NT2/D1 (cell line): ENCODE measurements around the gene ZBTB24.

Experiments
- DNase-seq: peaks from one replicate; pipeline ENCODE4 v3.0.0-alpha.2; 2011; ENCODE audit warnings: low read depth, low spot score
- H3K27me3 ChIP-seq: 2 replicates; pipeline ENCODE4 v1.6.0; 2011; ENCODE audit warnings: mild to moderate bottlenecking; ENCODE audit not compliant: insufficient read length, insufficient read depth
- H3K36me3 ChIP-seq: 2 replicates; pipeline ENCODE4 v1.6.1; 2011; ENCODE audit warnings: mild to moderate bottlenecking, low read length, mixed read lengths; ENCODE audit not compliant: insufficient read depth, insufficient read length
- H3K4me1 ChIP-seq: 2 replicates; pipeline ENCODE4 v1.5.1; 2011; ENCODE audit not compliant: insufficient read depth, insufficient read length
- H3K4me3 ChIP-seq: 2 replicates; pipeline ENCODE4 v1.5.1; 2011; ENCODE audit warnings: low read depth; ENCODE audit not compliant: insufficient read length
- H3K9ac ChIP-seq: 2 replicates; pipeline ENCODE4 v1.6.0; 2011; ENCODE audit warnings: low read depth; ENCODE audit not compliant: insufficient read length
- H3K9me3 ChIP-seq: 2 replicates; pipeline ENCODE4 v1.5.1; 2011; ENCODE audit warnings: mild to moderate bottlenecking, low read length; ENCODE audit not compliant: insufficient read depth
- SUZ12 ChIP-seq: IDR thresholded peaks from 2 replicates; pipeline ENCODE4 v1.6.1; 2011; ENCODE audit not compliant: insufficient read length, insufficient read depth; ENCODE audit errors: extremely low read depth
- YY1 ChIP-seq: IDR thresholded peaks from 2 replicates; pipeline ENCODE4 v1.6.1; 2011; ENCODE audit not compliant: insufficient read length, insufficient read depth
- ZNF274 ChIP-seq: IDR thresholded peaks from 2 replicates; pipeline ENCODE4 v1.6.1; 2011; ENCODE audit warnings: mild to moderate bottlenecking, low read depth, low read length

Gene ZBTB24

GRCh38 chr6:109447878-109448555, 35.0 kb downstream of the ZBTB24 start:
- DNase-seq, result no peak

GRCh38 chr6:109447087-109447486, 35.9 kb downstream of the ZBTB24 start:
- H3K9ac ChIP-seq, result no peak overlapping the region
- peaks cover 92% of the 10 kb centered on the region for H3K36me3 ChIP-seq
- DNase-seq, result no peak
- TF ChIP-seq YY1 (no peak), SUZ12 (no peak), ZNF274 (no peak)
- peaks cover 2% of the 10 kb centered on the region for H3K4me1 ChIP-seq
- H3K4me3 ChIP-seq, result no peak overlapping the region
- H3K27me3 ChIP-seq, result no peaks in the 10 kb centered on the region
- H3K9me3 ChIP-seq, result no peaks in the 10 kb centered on the region

More at GRCh38 chr6:109447878-109448555, 35.0 kb downstream of the ZBTB24 start:
- no peak for TF ChIP-seq SUZ12
- TF ChIP-seq YY1, result no peak
- TF ChIP-seq ZNF274, result no peak
- no peak overlapping the region for H3K4me3 ChIP-seq
- H3K9ac ChIP-seq, result no peak overlapping the region
- H3K4me1 ChIP-seq, result peaks cover 2% of the 10 kb centered on the region
- peaks cover 89% of the 10 kb centered on the region for H3K36me3 ChIP-seq
- H3K27me3 ChIP-seq, result no peaks in the 10 kb centered on the region
- no peaks in the 10 kb centered on the region for H3K9me3 ChIP-seq

DNA sequence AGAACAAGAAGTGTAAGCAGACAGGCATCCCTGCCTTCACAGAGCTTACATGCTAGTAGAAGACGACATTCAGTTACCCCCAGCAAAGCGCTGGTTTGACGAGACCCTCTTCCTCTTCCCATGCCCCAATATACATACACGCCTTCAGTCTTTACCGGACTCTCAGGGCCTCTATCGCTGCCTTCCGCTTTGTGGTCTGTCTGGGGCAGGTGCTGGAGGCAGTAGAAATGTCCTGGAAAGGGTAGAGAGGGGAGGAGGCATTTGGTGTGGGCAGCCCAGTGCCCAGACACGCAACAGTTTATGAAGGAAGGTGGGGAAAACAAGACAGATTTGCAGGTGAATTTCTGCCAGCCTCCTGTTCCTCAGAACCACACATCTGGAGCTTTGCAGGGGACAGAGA, 36.5 kb downstream of the ZBTB24 start:
- Histone ChIP-seq H3K9me3 (no peaks in the 10 kb centered on the region), H3K9ac (no peak overlapping the region), H3K27me3 (no peaks in the 10 kb centered on the region), H3K4me1 (peaks cover 2% of the 10 kb centered on the region), H3K4me3 (no peak overlapping the region), H3K36me3 (peaks cover 88% of the 10 kb centered on the region)
- TF ChIP-seq ZNF274 (no peak), SUZ12 (no peak), YY1 (no peak)
- DNase-seq, result no peak

- no peak for DNase-seq
- H3K9me3 ChIP-seq, result no peaks in the 10 kb centered on the region
- no peak overlapping the region for H3K4me3 ChIP-seq
- TF ChIP-seq SUZ12 (no peak), YY1 (no peak), ZNF274 (no peak)
- H3K4me1 ChIP-seq, result peaks cover 2% of the 10 kb centered on the region
- H3K36me3 ChIP-seq, result peaks cover 85% of the 10 kb centered on the region
- no peak overlapping the region for H3K9ac ChIP-seq
- H3K27me3 ChIP-seq, result peaks cover 4% of the 10 kb centered on the region
These were observed 36.9 kb downstream of the ZBTB24 start for GRCh38 chr6:109446072-109446471.

GRCh38 chr6:109445382-109445781, 37.6 kb downstream of the ZBTB24 start:
- Histone ChIP-seq H3K9me3 (no peaks in the 10 kb centered on the region), H3K4me3 (no peak overlapping the region), H3K9ac (no peak overlapping the region), H3K27me3 (peaks cover 4% of the 10 kb centered on the region), H3K4me1 (peaks cover 2% of the 10 kb centered on the region), H3K36me3 (peaks cover 80% of the 10 kb centered on the region)
- TF ChIP-seq ZNF274 (no peak), YY1 (no peak), SUZ12 (no peak)
- DNase-seq, result no peak

GRCh38 chr6:109443425-109443950, 39.5 kb downstream of the ZBTB24 start:
- Histone ChIP-seq H3K36me3 (peaks cover 62% of the 10 kb centered on the region), H3K27me3 (peaks cover 9% of the 10 kb centered on the region), H3K9ac (no peak overlapping the region), H3K4me3 (no peak overlapping the region), H3K9me3 (no peaks in the 10 kb centered on the region), H3K4me1 (peaks cover 4% of the 10 kb centered on the region)
- DNase-seq, result no peak
- TF ChIP-seq ZNF274, result no peak
- TF ChIP-seq YY1, result no peak
- TF ChIP-seq SUZ12, result no peak

DNA sequence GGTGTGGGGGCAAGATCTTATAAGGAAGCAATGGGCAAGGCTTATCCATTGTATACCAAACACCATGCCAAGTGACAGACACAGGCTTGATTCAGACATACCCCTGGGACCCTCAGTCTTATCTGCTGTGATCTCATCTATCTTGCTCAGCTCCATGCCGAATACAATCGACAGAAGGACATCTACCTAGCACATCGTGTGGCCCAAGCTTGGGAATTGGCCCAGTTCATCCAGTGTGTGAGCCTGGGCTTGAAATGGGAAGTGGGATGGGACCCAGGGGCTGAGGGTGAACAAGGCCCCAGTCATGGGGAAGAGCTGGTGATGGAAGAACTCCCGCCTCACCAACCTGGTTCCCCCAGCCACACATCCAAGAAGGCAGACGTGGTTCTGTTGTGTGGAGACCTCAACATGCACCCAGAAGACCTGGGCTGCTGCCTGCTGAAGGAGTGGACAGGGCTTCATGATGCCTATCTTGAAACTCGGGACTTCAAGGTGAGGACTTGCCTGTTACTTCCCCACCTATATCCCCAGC, 40.6 kb downstream of the ZBTB24 start:
- Histone ChIP-seq H3K36me3 (peaks cover 55% of the 10 kb centered on the region), H3K27me3 (peaks cover 9% of the 10 kb centered on the region), H3K9me3 (no peaks in the 10 kb centered on the region), H3K4me1 (peaks cover 2% of the 10 kb centered on the region), H3K4me3 (no peak overlapping the region), H3K9ac (no peak overlapping the region)
- DNase-seq, result no peak
- TF ChIP-seq SUZ12 (no peak), YY1 (no peak), ZNF274 (no peak)
